Measurements from ENCODE around the gene AADACL4.
A peak's percentile ranks its signal among the peaks of the same experiment; 100 is the strongest.
"Not testable (repeated sequence)": the region's sequence is repeated elsewhere in the genome, so short reads cannot be mapped to it uniquely, and the experiment has no call there.

The AADACL4 gene

GRCh38 chr1:12708396-12709090, 64.7 kb downstream of the AADACL4 start:
- Histone ChIP-seq H3K4me1 (ENCODE audit: insufficient read depth, low read length) (peaks cover 16% of the 10 kb centered on the region), H3K9me3 (ENCODE audit: insufficient read depth, low read depth, low read length) (peaks cover 4% of the 10 kb centered on the region; the same call in 1 of the 2 replicates), H3K4me3 (ENCODE audit: low read length) (no peak overlapping the region), H3K36me3 (ENCODE audit: insufficient read depth, low read depth, low read length) (no peaks in the 10 kb centered on the region), H3K9ac (ENCODE audit: low read depth, low read length) (no peak overlapping the region), H3K27ac (ENCODE audit: low read length) (no peak overlapping the region), H3K27me3 (ENCODE audit: insufficient read depth, low read length) (no peaks in the 10 kb centered on the region)

DNA sequence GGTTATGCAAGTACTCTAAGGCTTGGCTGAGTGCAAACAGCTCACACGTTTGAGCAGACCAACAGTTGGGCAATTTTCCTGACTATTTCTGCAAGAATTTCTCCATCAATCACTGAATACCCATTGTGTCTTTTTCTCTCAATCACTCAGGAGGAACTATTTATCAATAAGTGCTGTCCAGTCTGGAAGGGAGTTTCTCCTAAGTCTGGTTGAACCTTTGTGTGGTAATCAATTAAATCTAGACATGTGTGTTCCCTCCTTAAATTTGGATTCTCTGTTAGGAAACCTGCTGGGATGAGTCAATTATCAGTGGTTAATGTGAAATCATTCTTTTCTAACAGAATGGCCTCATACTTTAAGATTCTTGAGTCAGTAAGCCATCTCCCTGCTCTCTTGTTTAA, 65.2 kb downstream of the AADACL4 start:
- Histone ChIP-seq H3K9me3 (ENCODE audit: insufficient read depth, low read depth, low read length) (peaks cover 3% of the 10 kb centered on the region; the same call in 1 of the 2 replicates), H3K27ac (ENCODE audit: low read length) (no peak overlapping the region), H3K4me3 (ENCODE audit: low read length) (no peak overlapping the region), H3K36me3 (ENCODE audit: insufficient read depth, low read depth, low read length) (no peaks in the 10 kb centered on the region), H3K4me1 (ENCODE audit: insufficient read depth, low read length) (peaks cover 16% of the 10 kb centered on the region), H3K9ac (ENCODE audit: low read depth, low read length) (no peak overlapping the region), H3K27me3 (ENCODE audit: insufficient read depth, low read length) (no peaks in the 10 kb centered on the region)

DNA sequence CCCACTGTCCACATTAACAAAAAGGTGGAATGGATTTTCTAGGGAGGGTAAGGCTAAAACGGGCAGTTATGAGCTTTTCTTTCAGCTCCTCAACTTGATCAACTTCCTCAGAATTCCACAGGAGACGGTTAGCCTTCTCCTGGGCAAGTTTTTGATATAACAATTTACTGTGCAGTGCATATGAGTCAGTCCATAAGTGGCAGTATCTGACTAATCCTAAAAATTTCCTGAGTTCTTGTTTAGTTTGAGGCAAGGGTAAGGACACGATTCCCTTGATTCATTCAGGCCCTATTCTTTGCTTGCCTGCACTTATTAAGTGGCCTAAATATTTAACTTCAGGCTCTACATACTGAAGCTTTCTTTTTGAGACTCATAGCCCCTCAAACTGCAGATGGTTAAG, 65.8 kb downstream of the AADACL4 start:
- Histone ChIP-seq H3K36me3 (ENCODE audit: insufficient read depth, low read depth, low read length) (no peaks in the 10 kb centered on the region), H3K4me1 (ENCODE audit: insufficient read depth, low read length) (peaks cover 18% of the 10 kb centered on the region), H3K4me3 (ENCODE audit: low read length) (no peak overlapping the region), H3K27me3 (ENCODE audit: insufficient read depth, low read length) (no peaks in the 10 kb centered on the region), H3K9me3 (ENCODE audit: insufficient read depth, low read depth, low read length) (no peaks in the 10 kb centered on the region; the same call in 1 of the 2 replicates), H3K27ac (ENCODE audit: low read length) (no peak overlapping the region), H3K9ac (ENCODE audit: low read depth, low read length) (no peak overlapping the region)

- H3K27ac ChIP-seq (ENCODE audit: low read length) = no peak overlapping the region
- H3K4me1 ChIP-seq (ENCODE audit: insufficient read depth, low read length) = peaks cover 34% of the 10 kb centered on the region
- no peaks in the 10 kb centered on the region for H3K27me3 ChIP-seq (ENCODE audit: insufficient read depth, low read length)
- no peak overlapping the region for H3K9ac ChIP-seq (ENCODE audit: low read depth, low read length)
- no peaks in the 10 kb centered on the region; the same call in 1 of the 2 replicates for H3K9me3 ChIP-seq (ENCODE audit: insufficient read depth, low read depth, low read length)
- no peaks in the 10 kb centered on the region for H3K36me3 ChIP-seq (ENCODE audit: insufficient read depth, low read depth, low read length)
- no peak overlapping the region for H3K4me3 ChIP-seq (ENCODE audit: low read length)
Measured at GRCh38 chr1:12711536-12711935, 67.7 kb downstream of the AADACL4 start.

DNA sequence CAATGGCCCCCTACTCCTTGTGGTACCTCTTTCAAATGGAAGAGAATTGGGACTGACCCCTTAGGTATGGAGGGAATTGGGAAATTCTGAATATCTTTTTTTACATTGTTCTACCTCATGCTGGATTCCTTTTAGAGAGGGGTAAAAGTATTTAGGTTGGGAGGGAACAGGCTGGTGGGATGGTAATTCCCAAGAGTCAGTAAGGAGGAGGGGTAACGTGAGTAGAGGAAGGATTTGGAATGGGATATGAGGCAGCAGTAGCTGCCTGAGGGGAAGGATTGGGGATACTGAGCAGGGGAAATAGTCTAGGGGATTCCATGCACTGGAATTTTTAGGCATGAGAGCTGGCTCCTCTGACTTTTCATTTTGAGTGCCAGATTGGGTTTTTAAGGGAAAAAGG, 68.2 kb downstream of the AADACL4 start:
- Histone ChIP-seq H3K4me1 (ENCODE audit: insufficient read depth, low read length) (peaks cover 39% of the 10 kb centered on the region), H3K9ac (ENCODE audit: low read depth, low read length) (no peak overlapping the region), H3K4me3 (ENCODE audit: low read length) (no peak overlapping the region), H3K27ac (ENCODE audit: low read length) (no peak overlapping the region), H3K27me3 (ENCODE audit: insufficient read depth, low read length) (no peaks in the 10 kb centered on the region), H3K36me3 (ENCODE audit: insufficient read depth, low read depth, low read length) (no peaks in the 10 kb centered on the region), H3K9me3 (ENCODE audit: insufficient read depth, low read depth, low read length) (no peaks in the 10 kb centered on the region)

DNA sequence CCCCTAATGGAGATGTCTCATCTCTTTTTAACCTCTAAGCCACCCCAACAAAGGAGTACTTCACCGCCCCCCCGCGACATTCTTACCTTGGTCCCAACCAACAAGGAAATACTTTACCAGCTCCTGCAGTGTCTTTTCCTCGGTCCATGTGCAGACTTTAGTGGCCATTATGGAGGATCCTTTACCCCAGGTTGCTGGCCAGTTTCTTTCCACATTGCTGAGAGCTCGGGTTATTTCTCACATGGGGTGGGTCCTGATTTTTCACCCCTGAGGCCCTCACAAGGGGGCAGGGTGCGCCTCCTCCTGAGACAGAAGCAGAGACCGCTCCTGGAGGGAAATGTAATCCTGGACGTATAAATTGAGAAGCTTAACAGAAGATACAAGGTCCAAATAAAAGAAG, 69.0 kb downstream of the AADACL4 start:
- no peaks in the 10 kb centered on the region for H3K27me3 ChIP-seq (ENCODE audit: insufficient read depth, low read length)
- peaks cover 48% of the 10 kb centered on the region for H3K4me1 ChIP-seq (ENCODE audit: insufficient read depth, low read length)
- no peak overlapping the region for H3K9ac ChIP-seq (ENCODE audit: low read depth, low read length)

GRCh38 chr1:12713651-12714050, 69.8 kb downstream of the AADACL4 start:
- H3K36me3 ChIP-seq (ENCODE audit: insufficient read depth, low read depth, low read length); H3K27me3 ChIP-seq (ENCODE audit: insufficient read depth, low read length); H3K9ac ChIP-seq (ENCODE audit: low read depth, low read length); H3K27ac ChIP-seq (ENCODE audit: low read length); H3K9me3 ChIP-seq (ENCODE audit: insufficient read depth, low read depth, low read length); H3K4me3 ChIP-seq (ENCODE audit: low read length): not testable (repeated sequence)
- peaks cover 48% of the 10 kb centered on the region for H3K4me1 ChIP-seq (ENCODE audit: insufficient read depth, low read length)

More for the DNA sequence above, 69.0 kb downstream of the AADACL4 start:
- Histone ChIP-seq H3K9me3 (ENCODE audit: insufficient read depth, low read depth, low read length) (no peaks in the 10 kb centered on the region), H3K27ac (ENCODE audit: low read length) (no peak overlapping the region), H3K4me3 (ENCODE audit: low read length) (no peak overlapping the region), H3K36me3 (ENCODE audit: insufficient read depth, low read depth, low read length) (no peaks in the 10 kb centered on the region)

DNA sequence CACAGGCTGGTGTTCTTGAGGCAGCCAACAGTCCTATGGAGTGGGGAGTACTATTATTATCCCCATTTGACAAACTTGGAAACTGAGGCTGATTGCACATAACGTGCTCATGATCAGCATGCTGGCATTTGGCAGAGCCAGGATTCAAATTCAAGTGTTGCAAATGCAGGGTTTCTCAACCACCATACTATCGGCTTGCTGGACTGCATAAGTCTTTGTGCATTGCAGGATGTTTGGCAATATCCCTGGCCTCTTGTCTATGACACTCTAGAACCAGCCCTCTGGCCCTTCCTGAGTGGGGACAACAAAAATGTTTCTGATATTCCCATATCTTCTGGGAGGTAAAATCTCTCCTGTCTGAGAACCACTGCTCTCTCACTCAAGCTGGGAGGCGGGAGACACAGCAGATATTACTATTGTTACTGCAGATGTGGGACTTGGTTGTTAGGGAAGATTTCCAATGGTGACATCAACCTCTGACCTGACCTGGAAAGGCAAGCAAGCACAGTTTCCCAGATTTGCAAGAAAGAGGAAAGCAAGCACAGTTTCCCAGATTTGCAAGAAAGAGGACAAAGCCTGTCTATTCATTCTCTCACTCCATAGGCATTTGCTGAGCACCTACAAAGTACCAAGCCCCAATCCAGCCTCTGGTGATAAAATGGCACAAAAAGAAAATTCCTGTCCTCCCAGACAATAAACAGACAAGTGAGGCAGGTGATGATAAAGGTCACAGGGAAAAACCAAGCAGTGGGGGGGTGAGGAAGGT, 71.0 kb downstream of the AADACL4 start:
- no peaks in the 10 kb centered on the region for H3K9me3 ChIP-seq (ENCODE audit: insufficient read depth, low read depth, low read length)
- H3K36me3 ChIP-seq (ENCODE audit: insufficient read depth, low read depth, low read length) = no peaks in the 10 kb centered on the region

GRCh38 chr1:12715896-12716437, 72.1 kb downstream of the AADACL4 start, which contains the start of gene AADACL3:
Gene AADACL3, plus strand, starts transcription at chr1:12716110. Its CDS starts 67 bp downstream, at chr1:12716177.
- Histone ChIP-seq H3K4me1 (ENCODE audit: insufficient read depth, low read length) (peaks cover 52% of the 10 kb centered on the region), H3K36me3 (ENCODE audit: insufficient read depth, low read depth, low read length) (no peaks in the 10 kb centered on the region), H3K9me3 (ENCODE audit: insufficient read depth, low read depth, low read length) (no peaks in the 10 kb centered on the region), H3K9ac (ENCODE audit: low read depth, low read length) (no peak within 1 kb of the TSS), H3K4me3 (ENCODE audit: low read length) (no peak within 1 kb of the TSS), H3K27ac (ENCODE audit: low read length) (peak within 1 kb of the TSS; percentile 12), H3K27me3 (ENCODE audit: insufficient read depth, low read length) (no peaks in the 10 kb centered on the region)

More for the DNA sequence above, 71.0 kb downstream of the AADACL4 start:
- Histone ChIP-seq H3K9ac (ENCODE audit: low read depth, low read length) (no peak overlapping the region), H3K4me1 (ENCODE audit: insufficient read depth, low read length) (peaks cover 52% of the 10 kb centered on the region), H3K27ac (ENCODE audit: low read length) (no peak overlapping the region), H3K27me3 (ENCODE audit: insufficient read depth, low read length) (no peaks in the 10 kb centered on the region), H3K4me3 (ENCODE audit: low read length) (no peak overlapping the region)
